ENCODE data around the gene REV3L. TPM values are rescaled to one million over a fixed set of nuclear protein-coding genes. Genes with fewer than 3 reads are reported as not detected.

REV3L gene
- total and polyA plus RNA-seq, 9 of the 15 experiments (the other 6 are each of a cell fraction or from before 2014, with no cell fraction given) = 5.5 to 24.4 (median 14.4) TPM

DNA sequence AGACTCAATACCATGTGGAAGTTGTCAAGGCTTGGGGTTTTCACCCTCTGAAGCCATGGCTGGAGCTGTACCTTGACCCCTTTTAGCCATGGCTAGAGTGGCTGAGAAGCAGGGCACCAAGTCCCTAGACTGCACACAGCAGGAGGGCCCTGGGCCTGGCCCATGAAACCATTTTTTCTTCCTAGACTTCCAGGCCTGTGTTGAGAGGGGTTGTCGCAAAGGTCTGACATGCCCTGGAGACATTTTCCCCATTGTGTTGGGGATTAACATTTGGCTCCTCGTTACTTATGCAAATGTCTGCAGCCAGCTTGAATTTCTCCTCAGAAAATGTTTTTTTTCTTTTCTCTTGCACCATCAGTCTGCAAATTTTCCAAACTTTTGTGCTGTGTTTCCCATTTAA is 199.3 kb downstream of the REV3L start (continued):
- TF ChIP-seq, protein P1, sequence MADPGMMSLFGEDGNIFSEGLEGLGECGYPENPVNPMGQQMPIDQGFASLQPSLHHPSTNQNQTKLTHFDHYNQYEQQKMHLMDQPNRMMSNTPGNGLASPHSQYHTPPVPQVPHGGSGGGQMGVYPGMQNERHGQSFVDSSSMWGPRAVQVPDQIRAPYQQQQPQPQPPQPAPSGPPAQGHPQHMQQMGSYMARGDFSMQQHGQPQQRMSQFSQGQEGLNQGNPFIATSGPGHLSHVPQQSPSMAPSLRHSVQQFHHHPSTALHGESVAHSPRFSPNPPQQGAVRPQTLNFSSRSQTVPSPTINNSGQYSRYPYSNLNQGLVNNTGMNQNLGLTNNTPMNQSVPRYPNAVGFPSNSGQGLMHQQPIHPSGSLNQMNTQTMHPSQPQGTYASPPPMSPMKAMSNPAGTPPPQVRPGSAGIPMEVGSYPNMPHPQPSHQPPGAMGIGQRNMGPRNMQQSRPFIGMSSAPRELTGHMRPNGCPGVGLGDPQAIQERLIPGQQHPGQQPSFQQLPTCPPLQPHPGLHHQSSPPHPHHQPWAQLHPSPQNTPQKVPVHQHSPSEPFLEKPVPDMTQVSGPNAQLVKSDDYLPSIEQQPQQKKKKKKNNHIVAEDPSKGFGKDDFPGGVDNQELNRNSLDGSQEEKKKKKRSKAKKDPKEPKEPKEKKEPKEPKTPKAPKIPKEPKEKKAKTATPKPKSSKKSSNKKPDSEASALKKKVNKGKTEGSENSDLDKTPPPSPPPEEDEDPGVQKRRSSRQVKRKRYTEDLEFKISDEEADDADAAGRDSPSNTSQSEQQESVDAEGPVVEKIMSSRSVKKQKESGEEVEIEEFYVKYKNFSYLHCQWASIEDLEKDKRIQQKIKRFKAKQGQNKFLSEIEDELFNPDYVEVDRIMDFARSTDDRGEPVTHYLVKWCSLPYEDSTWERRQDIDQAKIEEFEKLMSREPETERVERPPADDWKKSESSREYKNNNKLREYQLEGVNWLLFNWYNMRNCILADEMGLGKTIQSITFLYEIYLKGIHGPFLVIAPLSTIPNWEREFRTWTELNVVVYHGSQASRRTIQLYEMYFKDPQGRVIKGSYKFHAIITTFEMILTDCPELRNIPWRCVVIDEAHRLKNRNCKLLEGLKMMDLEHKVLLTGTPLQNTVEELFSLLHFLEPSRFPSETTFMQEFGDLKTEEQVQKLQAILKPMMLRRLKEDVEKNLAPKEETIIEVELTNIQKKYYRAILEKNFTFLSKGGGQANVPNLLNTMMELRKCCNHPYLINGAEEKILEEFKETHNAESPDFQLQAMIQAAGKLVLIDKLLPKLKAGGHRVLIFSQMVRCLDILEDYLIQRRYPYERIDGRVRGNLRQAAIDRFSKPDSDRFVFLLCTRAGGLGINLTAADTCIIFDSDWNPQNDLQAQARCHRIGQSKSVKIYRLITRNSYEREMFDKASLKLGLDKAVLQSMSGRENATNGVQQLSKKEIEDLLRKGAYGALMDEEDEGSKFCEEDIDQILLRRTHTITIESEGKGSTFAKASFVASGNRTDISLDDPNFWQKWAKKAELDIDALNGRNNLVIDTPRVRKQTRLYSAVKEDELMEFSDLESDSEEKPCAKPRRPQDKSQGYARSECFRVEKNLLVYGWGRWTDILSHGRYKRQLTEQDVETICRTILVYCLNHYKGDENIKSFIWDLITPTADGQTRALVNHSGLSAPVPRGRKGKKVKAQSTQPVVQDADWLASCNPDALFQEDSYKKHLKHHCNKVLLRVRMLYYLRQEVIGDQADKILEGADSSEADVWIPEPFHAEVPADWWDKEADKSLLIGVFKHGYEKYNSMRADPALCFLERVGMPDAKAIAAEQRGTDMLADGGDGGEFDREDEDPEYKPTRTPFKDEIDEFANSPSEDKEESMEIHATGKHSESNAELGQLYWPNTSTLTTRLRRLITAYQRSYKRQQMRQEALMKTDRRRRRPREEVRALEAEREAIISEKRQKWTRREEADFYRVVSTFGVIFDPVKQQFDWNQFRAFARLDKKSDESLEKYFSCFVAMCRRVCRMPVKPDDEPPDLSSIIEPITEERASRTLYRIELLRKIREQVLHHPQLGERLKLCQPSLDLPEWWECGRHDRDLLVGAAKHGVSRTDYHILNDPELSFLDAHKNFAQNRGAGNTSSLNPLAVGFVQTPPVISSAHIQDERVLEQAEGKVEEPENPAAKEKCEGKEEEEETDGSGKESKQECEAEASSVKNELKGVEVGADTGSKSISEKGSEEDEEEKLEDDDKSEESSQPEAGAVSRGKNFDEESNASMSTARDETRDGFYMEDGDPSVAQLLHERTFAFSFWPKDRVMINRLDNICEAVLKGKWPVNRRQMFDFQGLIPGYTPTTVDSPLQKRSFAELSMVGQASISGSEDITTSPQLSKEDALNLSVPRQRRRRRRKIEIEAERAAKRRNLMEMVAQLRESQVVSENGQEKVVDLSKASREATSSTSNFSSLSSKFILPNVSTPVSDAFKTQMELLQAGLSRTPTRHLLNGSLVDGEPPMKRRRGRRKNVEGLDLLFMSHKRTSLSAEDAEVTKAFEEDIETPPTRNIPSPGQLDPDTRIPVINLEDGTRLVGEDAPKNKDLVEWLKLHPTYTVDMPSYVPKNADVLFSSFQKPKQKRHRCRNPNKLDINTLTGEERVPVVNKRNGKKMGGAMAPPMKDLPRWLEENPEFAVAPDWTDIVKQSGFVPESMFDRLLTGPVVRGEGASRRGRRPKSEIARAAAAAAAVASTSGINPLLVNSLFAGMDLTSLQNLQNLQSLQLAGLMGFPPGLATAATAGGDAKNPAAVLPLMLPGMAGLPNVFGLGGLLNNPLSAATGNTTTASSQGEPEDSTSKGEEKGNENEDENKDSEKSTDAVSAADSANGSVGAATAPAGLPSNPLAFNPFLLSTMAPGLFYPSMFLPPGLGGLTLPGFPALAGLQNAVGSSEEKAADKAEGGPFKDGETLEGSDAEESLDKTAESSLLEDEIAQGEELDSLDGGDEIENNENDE (IDR thresholded peaks at IDR 0.05; ENCODE audit: low read depth, low read length) = no peak
- TF ChIP-seq ZNF274 (IDR thresholded peaks at IDR 0.05; ENCODE audit: borderline replicate concordance, low read depth, low read length) = no peak
- no peak for TF ChIP-seq MTA1 (IDR thresholded peaks at IDR 0.05; ENCODE audit: borderline replicate concordance)
- no peak for TF ChIP-seq ZNF695 (CRISPR knock-in tag; IDR thresholded peaks at IDR 0.05)
- TF ChIP-seq, protein P2, sequence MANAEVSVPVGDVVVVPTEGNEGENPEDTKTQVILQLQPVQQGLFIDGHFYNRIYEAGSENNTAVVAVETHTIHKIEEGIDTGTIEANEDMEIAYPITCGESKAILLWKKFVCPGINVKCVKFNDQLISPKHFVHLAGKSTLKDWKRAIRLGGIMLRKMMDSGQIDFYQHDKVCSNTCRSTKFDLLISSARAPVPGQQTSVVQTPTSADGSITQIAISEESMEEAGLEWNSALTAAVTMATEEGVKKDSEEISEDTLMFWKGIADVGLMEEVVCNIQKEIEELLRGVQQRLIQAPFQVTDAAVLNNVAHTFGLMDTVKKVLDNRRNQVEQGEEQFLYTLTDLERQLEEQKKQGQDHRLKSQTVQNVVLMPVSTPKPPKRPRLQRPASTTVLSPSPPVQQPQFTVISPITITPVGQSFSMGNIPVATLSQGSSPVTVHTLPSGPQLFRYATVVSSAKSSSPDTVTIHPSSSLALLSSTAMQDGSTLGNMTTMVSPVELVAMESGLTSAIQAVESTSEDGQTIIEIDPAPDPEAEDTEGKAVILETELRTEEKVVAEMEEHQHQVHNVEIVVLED (CRISPR knock-in tag; IDR thresholded peaks at IDR 0.05) = no peak
- TF ChIP-seq, protein P3, sequence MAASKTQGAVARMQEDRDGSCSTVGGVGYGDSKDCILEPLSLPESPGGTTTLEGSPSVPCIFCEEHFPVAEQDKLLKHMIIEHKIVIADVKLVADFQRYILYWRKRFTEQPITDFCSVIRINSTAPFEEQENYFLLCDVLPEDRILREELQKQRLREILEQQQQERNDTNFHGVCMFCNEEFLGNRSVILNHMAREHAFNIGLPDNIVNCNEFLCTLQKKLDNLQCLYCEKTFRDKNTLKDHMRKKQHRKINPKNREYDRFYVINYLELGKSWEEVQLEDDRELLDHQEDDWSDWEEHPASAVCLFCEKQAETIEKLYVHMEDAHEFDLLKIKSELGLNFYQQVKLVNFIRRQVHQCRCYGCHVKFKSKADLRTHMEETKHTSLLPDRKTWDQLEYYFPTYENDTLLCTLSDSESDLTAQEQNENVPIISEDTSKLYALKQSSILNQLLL (CRISPR knock-in tag; IDR thresholded peaks at IDR 0.05; ENCODE audit: borderline replicate concordance) = no peak
- TF ChIP-seq IRF1 (CRISPR knock-in tag; IDR thresholded peaks at IDR 0.05; ENCODE audit: borderline replicate concordance) = no peak
- TF ChIP-seq TEAD4 (IDR thresholded peaks at IDR 0.05; ENCODE audit: low read length) = no peak
- no peak for TF ChIP-seq TEAD4 (CRISPR knock-in tag; IDR thresholded peaks at IDR 0.05; ENCODE audit: borderline replicate concordance)
- TF ChIP-seq HNRNPL (IDR thresholded peaks at IDR 0.05; ENCODE audit: low read depth, low read length) = no peak
